Thoracic aorta (tissue), 2 donors: Measurements from ENCODE around the gene CCR7. TPM values are rescaled to one million over a fixed set of nuclear protein-coding genes. Genes with fewer than 3 reads are reported as not detected.
"Not testable (repeated sequence)": the region's sequence is repeated elsewhere in the genome, so short reads cannot be mapped to it uniquely, and the experiment has no call there.

Experiments used
- ATAC-seq: fragments of 150-250 bp; one replicate; pipeline ENCODE4 v1.8.0; 2017; ENCODE audit warnings: low read depth; ENCODE audit not compliant: insufficient number of reproducible peaks, low FRiP score
- DNase-seq: peaks from one replicate; pipeline ENCODE4 v3.0.0-alpha.2; 2020; ENCODE audit warnings: low spot score
- H3K27ac ChIP-seq, 2 donors: fragments of 200-600 bp; sonication (generic); 1 replicate in 1 of 2; 2 replicates in 1 of 2; pipeline ENCODE4 v1.5.1; 2016; ENCODE audit warnings: mild to moderate bottlenecking in 2 of 2, moderate library complexity in 2 of 2
- H3K27me3 ChIP-seq: fragments of 200-600 bp; sonication (generic); replicated peaks from 2 replicates; pipeline ENCODE4 v1.6.0; 2016; ENCODE audit warnings: mild to moderate bottlenecking; ENCODE audit not compliant: insufficient read depth
- H3K36me3 ChIP-seq: fragments of 200-600 bp; sonication (generic); one replicate; pipeline ENCODE4 v1.5.1; 2016
- H3K4me1 ChIP-seq, 2 donors: fragments of 200-600 bp; sonication (generic); 1 replicate in 1 of 2; 2 replicates in 1 of 2; pipeline versions ENCODE4 v1.5.1 to v1.6.0; 2016; ENCODE audit warnings: low read depth in 2 of 2, mild to moderate bottlenecking in 1 of 2; ENCODE audit not compliant: control insufficient read depth in 1 of 2
- H3K4me3 ChIP-seq: fragments of 200-600 bp; sonication (generic); 2 replicates; pipeline ENCODE4 v1.5.1; 2016; ENCODE audit warnings: mild to moderate bottlenecking
- H3K9me3 ChIP-seq: fragments of 200-600 bp; sonication (generic); 2 replicates; pipeline ENCODE4 v1.5.1; 2016
- CTCF ChIP-seq: fragments of 200-600 bp; sonication (generic); IDR thresholded peaks from one replicate; pipeline ENCODE4 v1.5.1; 2019; ENCODE audit warnings: antibody characterized with exemption
- total RNA-seq, 2 donors: library from RNA; depleted of rRNA; stranded (reverse); fragments of >200 nt; gene quantifications; one replicate each; pipeline versions ENCODE4 v1.1.0 to v1.2.3, GENCODE V29; 2016

Gene CCR7
- total RNA-seq, 2 donors from 2014 or later, result not detected

- DNase-seq (no peak), ATAC-seq (no peak)
- Histone ChIP-seq H3K36me3 (no peaks in the 10 kb centered on the region), H3K9me3 (no peaks in the 10 kb centered on the region), H3K27me3 (no peaks in the 10 kb centered on the region), H3K27ac (no peak overlapping the region), H3K4me1 (peaks cover 5 to 12% of the 10 kb centered on the region in 2 donors), H3K4me3 (no peak overlapping the region)
- no peak for TF ChIP-seq CTCF
These were observed 18.0 kb downstream of the CCR7 start for GRCh38 chr17:40547079-40547784.

- H3K4me3 ChIP-seq, H3K4me1 ChIP-seq, DNase-seq, H3K36me3 ChIP-seq, ATAC-seq, H3K27ac ChIP-seq, H3K9me3 ChIP-seq, H3K27me3 ChIP-seq: not testable (repeated sequence)
These were observed 18.8 kb downstream of the CCR7 start for GRCh38 chr17:40546497-40546896.

GRCh38 chr17:40545660-40546059 lies 19.6 kb downstream of the CCR7 start:
- no peak overlapping the region for H3K4me3 ChIP-seq
- no peaks in the 10 kb centered on the region for H3K9me3 ChIP-seq
- H3K36me3 ChIP-seq, result no peaks in the 10 kb centered on the region
- H3K27ac ChIP-seq, result no peak overlapping the region
- H3K4me1 ChIP-seq, result no peaks in the 10 kb centered on the region
- DNase-seq (no peak), ATAC-seq (no peak)
- H3K27me3 ChIP-seq, result no peaks in the 10 kb centered on the region
- TF ChIP-seq CTCF, result no peak

GRCh38 chr17:40542558-40543411 lies 22.5 kb downstream of the CCR7 start:
- no peak overlapping the region for H3K4me3 ChIP-seq
- DNase-seq (no peak), ATAC-seq (peak; percentile 9)
- peaks cover 0 to 15% of the 10 kb centered on the region in 2 donors for H3K4me1 ChIP-seq
- no peaks in the 10 kb centered on the region for H3K36me3 ChIP-seq
- peak overlapping the region; percentile 47 to 64 for H3K27ac ChIP-seq
- H3K9me3 ChIP-seq, result no peaks in the 10 kb centered on the region
- H3K27me3 ChIP-seq, result no peaks in the 10 kb centered on the region
- TF ChIP-seq CTCF, result no peak

- no peak for TF ChIP-seq CTCF
- DNase-seq, result no peak
- Histone ChIP-seq H3K9me3 (no peaks in the 10 kb centered on the region), H3K27me3 (no peaks in the 10 kb centered on the region), H3K4me1 (peaks cover 0 to 23% of the 10 kb centered on the region in 2 donors), H3K36me3 (no peaks in the 10 kb centered on the region), H3K27ac (peak overlapping the region in 1 of 2 donors; percentile 64), H3K4me3 (no peak overlapping the region)
- peak; percentile 14 for ATAC-seq
These were observed 23.3 kb downstream of the CCR7 start for GRCh38 chr17:40541873-40542557.
